Natural killer cell (primary cell): ENCODE measurements around the gene PPARG. TPM values are rescaled to one million over a fixed set of nuclear protein-coding genes. Genes with fewer than 3 reads are reported as not detected.

Source experiments
- ATAC-seq, 3 donors: fragments of 150-1000 bp in 2 of 3; fragments of 200-7000 bp in 1 of 3; cut with Tn5 transposase; 1 replicate in 1 of 3; 2 replicates in 2 of 3; pipeline ENCODE4 v1.10.0; 2021; ENCODE audit warnings: mild to moderate bottlenecking in 2 of 3, moderate library complexity in 2 of 3
- DNase-seq, 2 donors: peaks; one replicate each; pipeline versions ENCODE4 v3.0.0 to v3.0.0-alpha.2; 2013 to 2021; ENCODE audit warnings: mixed read lengths in 1 of 2
- H3K27ac ChIP-seq: one replicate; pipeline ENCODE4 v1.5.1; 2013; ENCODE audit warnings: mild to moderate bottlenecking, low read length
- H3K27me3 ChIP-seq: one replicate; pipeline ENCODE4 v1.6.1; 2013; ENCODE audit warnings: low read length; ENCODE audit not compliant: control insufficient read depth, insufficient read depth
- H3K36me3 ChIP-seq: one replicate; pipeline ENCODE4 v1.6.1; 2013; ENCODE audit warnings: low read length; ENCODE audit not compliant: control insufficient read depth, insufficient read depth
- H3K4me1 ChIP-seq: one replicate; pipeline ENCODE4 v1.6.1; 2013; ENCODE audit warnings: low read length; ENCODE audit not compliant: control insufficient read depth, insufficient read depth
- H3K4me3 ChIP-seq: one replicate; pipeline ENCODE4 v1.5.1; 2013; ENCODE audit warnings: low read length
- H3K9me3 ChIP-seq: one replicate; pipeline ENCODE4 v1.6.1; 2013; ENCODE audit warnings: low read length; ENCODE audit not compliant: control insufficient read depth, insufficient read depth
- H3K27ac Mint-ChIP-seq, 2 donors: one replicate each; pipeline ENCODE4 v1.8.0; 2022; ENCODE audit warnings: mild to moderate bottlenecking in 2 of 2, mixed read lengths in 2 of 2, moderate library complexity in 1 of 2
- H3K27me3 Mint-ChIP-seq, 2 donors: one replicate each; pipeline ENCODE4 v1.8.0; 2022; ENCODE audit warnings: low read depth in 2 of 2, mixed read lengths in 2 of 2
- H3K36me3 Mint-ChIP-seq: one replicate; pipeline ENCODE4 v1.8.0; 2022; ENCODE audit warnings: mixed read lengths
- H3K4me1 Mint-ChIP-seq, 2 donors: one replicate each; pipeline ENCODE4 v1.8.0; 2022; ENCODE audit warnings: mixed read lengths in 2 of 2
- H3K4me3 Mint-ChIP-seq: one replicate; pipeline ENCODE4 v1.8.0; 2022; ENCODE audit warnings: mild to moderate bottlenecking, moderate library complexity, mixed read lengths
- H3K9me3 Mint-ChIP-seq, 2 donors: one replicate each; pipeline ENCODE4 v1.8.0; 2022; ENCODE audit warnings: mixed read lengths in 2 of 2
- CTCF ChIP-seq: fragments of 200-600 bp; IDR thresholded peaks from one replicate; pipeline ENCODE4 v1.8.0; 2022; ENCODE audit warnings: antibody characterized with exemption
- WGBS: methylation state at CpG from one replicate; pipeline ENCODE4 v1.1.7; 2013; ENCODE audit warnings: missing lambda C conversion rate; ENCODE audit not compliant: insufficient coverage; 5-methylcytosine and 5-hydroxymethylcytosine counted together
- intact Hi-C: fragments of 100-400 bp; cut with micrococcal nuclease; formaldehyde crosslinking; loops from one replicate; pipeline ENCODE4 v1.14.2; 2022
- total RNA-seq, 4 donors: library from RNA; stranded (reverse); fragments of 120-200 nt in 1 of 4; gene quantifications; one replicate each; pipeline versions ENCODE4 v1.2.3 to v1.2.4, GENCODE V29; 2013 to 2022

Gene PPARG
- total RNA-seq, 3 donors from 2014 or later (not counting 1 experiment from before 2014, with no cell fraction given), result 0.21 TPM; not detected in 2

- Histone ChIP-seq H3K4me1 (no peaks in the 10 kb centered on the region), H3K36me3 (no peaks in the 10 kb centered on the region), H3K27ac (no peak overlapping the region), H3K9me3 (no peaks in the 10 kb centered on the region), H3K27me3 (no peaks in the 10 kb centered on the region), H3K4me3 (no peak overlapping the region)
- Mint-ChIP-seq H3K9me3 (no peaks in the 10 kb centered on the region), H3K4me3 (no peak overlapping the region), H3K4me1 (no peaks in the 10 kb centered on the region), H3K36me3 (no peaks in the 10 kb centered on the region), H3K27ac (no peak overlapping the region), H3K27me3 (peaks cover 8 to 12% of the 10 kb centered on the region in 2 donors)
- ATAC-seq, result no peak
- intact Hi-C loops, result no loop called here
- TF ChIP-seq CTCF, result no peak
- DNase-seq, result no peak
Measured at GRCh38 chr3:12342151-12342550, 53.3 kb downstream of the PPARG start.

- Histone ChIP-seq H3K4me1 (no peaks in the 10 kb centered on the region), H3K9me3 (no peaks in the 10 kb centered on the region), H3K27me3 (no peaks in the 10 kb centered on the region), H3K27ac (no peak overlapping the region), H3K4me3 (no peak overlapping the region), H3K36me3 (no peaks in the 10 kb centered on the region)
- ATAC-seq (no peak), DNase-seq (no peak)
- intact Hi-C loops, result no loop called here
- no peaks in the 10 kb centered on the region for H3K4me1 Mint-ChIP-seq
- WGBS, result 89% methylated on average over 2 of the region's 3 CpGs
- no peak overlapping the region for H3K4me3 Mint-ChIP-seq
- H3K27me3 Mint-ChIP-seq, result peaks cover 12 to 18% of the 10 kb centered on the region in 2 donors
- H3K9me3 Mint-ChIP-seq, result no peaks in the 10 kb centered on the region
- H3K27ac Mint-ChIP-seq, result no peak overlapping the region
- no peaks in the 10 kb centered on the region for H3K36me3 Mint-ChIP-seq
- TF ChIP-seq CTCF, result no peak
Measured at GRCh38 chr3:12343047-12343501, 54.2 kb downstream of the PPARG start.

- H3K4me3 ChIP-seq, result no peak overlapping the region
- no peak for TF ChIP-seq CTCF
- Mint-ChIP-seq H3K27me3 (peaks cover 17 to 27% of the 10 kb centered on the region in 2 donors), H3K36me3 (no peaks in the 10 kb centered on the region), H3K4me3 (no peak overlapping the region), H3K9me3 (no peaks in the 10 kb centered on the region), H3K27ac (no peak overlapping the region), H3K4me1 (no peaks in the 10 kb centered on the region)
- no peaks in the 10 kb centered on the region for H3K36me3 ChIP-seq
- no peaks in the 10 kb centered on the region for H3K27me3 ChIP-seq
- H3K27ac ChIP-seq, result no peak overlapping the region
- no peaks in the 10 kb centered on the region for H3K9me3 ChIP-seq
- ATAC-seq (no peak), DNase-seq (no peak)
- 93% methylated on average over 3 of the region's 5 CpGs for WGBS
- intact Hi-C loops, result no loop called here
- H3K4me1 ChIP-seq, result no peaks in the 10 kb centered on the region
Measured at GRCh38 chr3:12345141-12345561, 56.3 kb downstream of the PPARG start.
